CD4-positive, alpha-beta T cell treated with Interleukin-1 beta for 1 hour (primary cell): ENCODE results near the gene KRTAP3-3.

ENCODE experiments used
- DNase-seq, 2 donors: peaks; one replicate each; pipeline ENCODE4 v3.0.0-alpha.2; 2020 to 2022

KRTAP3-3 gene

GRCh38 chr17:40956401-40957254, 37.3 kb downstream of the KRTAP3-3 start:
- DNase-seq: no peak

GRCh38 chr17:40953881-40954280, 40.1 kb downstream of the KRTAP3-3 start:
- no peak for DNase-seq

DNA sequence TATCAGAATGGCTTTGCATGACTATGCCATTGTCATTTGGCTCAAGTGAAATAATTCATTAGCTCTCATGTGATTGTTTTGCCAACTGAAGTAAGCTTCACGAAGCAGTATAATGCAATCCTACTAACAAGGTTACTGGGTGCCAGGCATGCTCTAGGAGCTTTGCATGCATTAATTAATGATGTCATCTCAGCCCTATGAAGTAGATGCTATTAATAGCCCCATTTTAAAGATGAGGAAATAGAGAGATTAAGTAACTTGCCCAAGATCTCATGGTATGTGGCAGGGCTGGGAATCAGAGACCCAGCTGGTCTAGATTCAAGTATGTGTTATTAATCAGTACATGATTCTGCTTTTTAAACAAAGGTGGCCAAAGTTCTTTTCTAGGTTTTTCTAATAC, 41.3 kb downstream of the KRTAP3-3 start:
- DNase-seq: no peak

DNA sequence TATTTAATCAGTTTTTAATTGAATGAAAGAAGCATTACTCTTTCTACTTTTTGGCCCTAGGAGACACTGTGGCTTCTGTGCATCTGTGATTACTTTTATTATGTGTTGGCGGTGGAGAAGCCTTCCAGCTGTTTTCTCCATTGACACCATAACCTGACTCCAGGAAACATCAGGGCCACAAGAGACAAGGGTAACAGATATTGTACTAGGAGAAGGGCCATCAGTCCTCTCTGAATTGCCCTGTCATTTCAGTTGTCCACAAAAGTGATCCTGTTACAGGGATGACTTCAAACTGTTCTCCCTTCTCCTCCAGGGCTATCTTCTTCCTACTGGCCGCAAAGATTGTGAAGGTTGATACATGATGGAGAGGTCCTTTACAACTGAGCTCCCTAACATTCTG, 41.8 kb downstream of the KRTAP3-3 start:
- no peak for DNase-seq

- DNase-seq: no peak
Measured at GRCh38 chr17:40951011-40951622, 42.8 kb downstream of the KRTAP3-3 start.

DNA sequence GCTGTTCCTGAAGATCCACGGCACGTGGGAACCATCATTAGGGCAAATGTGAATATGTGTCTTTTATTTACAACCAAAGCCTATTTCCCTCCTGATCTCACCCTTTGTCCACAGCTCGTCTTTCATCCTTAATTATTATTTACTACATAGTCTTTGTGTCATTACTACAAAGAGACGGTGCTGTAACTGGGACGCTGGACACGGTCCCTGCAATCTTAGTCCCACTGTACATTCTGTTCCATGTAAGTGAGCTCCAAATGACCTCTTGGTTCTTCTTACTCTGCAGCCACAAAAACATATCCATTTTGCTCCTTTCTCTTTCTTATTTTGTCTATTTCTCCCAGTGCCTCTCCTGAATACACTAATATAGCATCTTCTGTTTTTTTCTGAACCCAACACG, 43.8 kb downstream of the KRTAP3-3 start:
- no peak for DNase-seq

GRCh38 chr17:40949418-40949817, 44.5 kb downstream of the KRTAP3-3 start:
- no peak for DNase-seq

GRCh38 chr17:40947929-40948328, 46.0 kb downstream of the KRTAP3-3 start:
- no peak for DNase-seq

DNA sequence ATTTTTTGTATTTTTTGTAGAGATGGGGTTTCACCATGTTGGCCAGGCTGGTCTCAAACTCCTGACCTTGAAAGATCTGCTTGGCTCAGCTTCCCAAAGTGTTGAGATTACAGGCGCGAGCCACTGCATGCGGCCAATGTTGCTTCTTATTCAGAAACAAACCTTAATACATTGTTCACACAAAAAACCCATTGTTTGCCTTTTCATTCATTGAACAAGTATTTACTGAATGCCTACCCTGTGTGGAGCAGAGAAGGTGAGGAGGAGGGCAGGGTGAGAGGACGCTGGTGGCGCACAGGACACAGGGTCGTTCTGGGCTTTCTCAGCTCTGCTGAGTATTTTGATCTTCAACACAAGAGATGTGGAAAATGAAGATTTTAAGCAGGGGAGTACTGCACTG, 48.5 kb downstream of the KRTAP3-3 start:
- DNase-seq: no peak

DNA sequence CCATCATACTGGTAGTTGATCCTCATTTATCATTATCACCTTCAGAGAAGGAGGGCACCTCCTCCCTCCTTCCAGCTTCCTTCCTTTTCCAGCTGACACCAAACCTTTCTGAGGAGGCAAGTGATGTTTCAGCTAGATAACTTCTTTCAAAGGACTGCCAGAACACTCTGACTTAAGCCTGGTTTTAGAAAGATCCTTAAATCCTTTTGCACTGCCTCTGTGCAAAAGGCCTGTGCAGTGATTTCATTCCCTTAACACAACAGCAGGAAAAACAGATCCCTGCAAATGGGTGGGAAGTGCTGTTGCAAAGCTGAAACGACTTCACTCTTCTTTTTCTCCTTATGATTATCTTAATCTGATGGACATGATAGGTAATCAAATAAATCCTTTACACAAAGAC, 49.4 kb downstream of the KRTAP3-3 start:
- no peak for DNase-seq
